ENCODE measurements around the gene MPP7. TPM values are rescaled to one million over a fixed set of nuclear protein-coding genes. Genes with fewer than 3 reads are reported as not detected.
A peak's percentile ranks its signal among the peaks of the same experiment; 100 is the strongest.

MPP7 gene
- total RNA-seq, 1 donor from 2014 or later = 19.0 TPM

- DNase-seq = no peak
- Mint-ChIP-seq H3K9me3 (ENCODE audit: unreplicated experiment) (peaks cover 7% of the 10 kb centered on the region), H3K27me3 (ENCODE audit: unreplicated experiment) (peaks cover 6% of the 10 kb centered on the region), H3K27ac (ENCODE audit: unreplicated experiment) (no peak overlapping the region), H3K4me1 (ENCODE audit: low read depth, unreplicated experiment) (peaks cover 41% of the 10 kb centered on the region), H3K4me3 (ENCODE audit: unreplicated experiment) (no peak overlapping the region), H3K36me3 (ENCODE audit: unreplicated experiment) (no peaks in the 10 kb centered on the region)
- no peak for TF ChIP-seq CTCF (IDR thresholded peaks at IDR 0.05; ENCODE audit: partially characterized antibody, unreplicated experiment)
These were observed 2.8 kb downstream of the MPP7 start for GRCh38 chr10:28300027-28300426.

- H3K9me3 Mint-ChIP-seq (ENCODE audit: unreplicated experiment) = peaks cover 7% of the 10 kb centered on the region
- no peak for DNase-seq
- no peak overlapping the region for H3K4me3 Mint-ChIP-seq (ENCODE audit: unreplicated experiment)
- no peak for TF ChIP-seq CTCF (IDR thresholded peaks at IDR 0.05; ENCODE audit: partially characterized antibody, unreplicated experiment)
- no peaks in the 10 kb centered on the region for H3K36me3 Mint-ChIP-seq (ENCODE audit: unreplicated experiment)
- H3K27ac Mint-ChIP-seq (ENCODE audit: unreplicated experiment) = no peak overlapping the region
- H3K4me1 Mint-ChIP-seq (ENCODE audit: low read depth, unreplicated experiment) = peaks cover 37% of the 10 kb centered on the region
- H3K27me3 Mint-ChIP-seq (ENCODE audit: unreplicated experiment) = peaks cover 6% of the 10 kb centered on the region
These were observed 3.9 kb downstream of the MPP7 start for GRCh38 chr10:28298951-28299350.

GRCh38 chr10:28296023-28296422 is 6.8 kb downstream of the MPP7 start:
- DNase-seq = no peak
- Mint-ChIP-seq H3K9me3 (ENCODE audit: unreplicated experiment) (peaks cover 9% of the 10 kb centered on the region), H3K4me3 (ENCODE audit: unreplicated experiment) (no peak overlapping the region), H3K36me3 (ENCODE audit: unreplicated experiment) (no peaks in the 10 kb centered on the region), H3K27me3 (ENCODE audit: unreplicated experiment) (peaks cover 6% of the 10 kb centered on the region), H3K27ac (ENCODE audit: unreplicated experiment) (peak overlapping the region; percentile 60), H3K4me1 (ENCODE audit: low read depth, unreplicated experiment) (peaks cover 49% of the 10 kb centered on the region)
- TF ChIP-seq CTCF (IDR thresholded peaks at IDR 0.05; ENCODE audit: partially characterized antibody, unreplicated experiment) = no peak

GRCh38 chr10:28295336-28295735 is 7.5 kb downstream of the MPP7 start:
- H3K9me3 Mint-ChIP-seq (ENCODE audit: unreplicated experiment) = peaks cover 9% of the 10 kb centered on the region
- no peak for DNase-seq
- H3K27me3 Mint-ChIP-seq (ENCODE audit: unreplicated experiment) = peaks cover 6% of the 10 kb centered on the region
- peak overlapping the region; percentile 35 for H3K4me3 Mint-ChIP-seq (ENCODE audit: unreplicated experiment)
- no peak for TF ChIP-seq CTCF (IDR thresholded peaks at IDR 0.05; ENCODE audit: partially characterized antibody, unreplicated experiment)
- H3K4me1 Mint-ChIP-seq (ENCODE audit: low read depth, unreplicated experiment) = peaks cover 48% of the 10 kb centered on the region
- no peaks in the 10 kb centered on the region for H3K36me3 Mint-ChIP-seq (ENCODE audit: unreplicated experiment)
- peak overlapping the region; percentile 48 for H3K27ac Mint-ChIP-seq (ENCODE audit: unreplicated experiment)

- Mint-ChIP-seq H3K4me1 (ENCODE audit: low read depth, unreplicated experiment) (peaks cover 48% of the 10 kb centered on the region), H3K27me3 (ENCODE audit: unreplicated experiment) (peaks cover 6% of the 10 kb centered on the region), H3K4me3 (ENCODE audit: unreplicated experiment) (no peak overlapping the region), H3K9me3 (ENCODE audit: unreplicated experiment) (peaks cover 9% of the 10 kb centered on the region), H3K27ac (ENCODE audit: unreplicated experiment) (no peak overlapping the region), H3K36me3 (ENCODE audit: unreplicated experiment) (no peaks in the 10 kb centered on the region)
- no peak for TF ChIP-seq CTCF (IDR thresholded peaks at IDR 0.05; ENCODE audit: partially characterized antibody, unreplicated experiment)
- DNase-seq = no peak
These were observed 8.1 kb downstream of the MPP7 start for GRCh38 chr10:28294809-28295208.
